ENCODE results near the gene CDKL2.

DNA sequence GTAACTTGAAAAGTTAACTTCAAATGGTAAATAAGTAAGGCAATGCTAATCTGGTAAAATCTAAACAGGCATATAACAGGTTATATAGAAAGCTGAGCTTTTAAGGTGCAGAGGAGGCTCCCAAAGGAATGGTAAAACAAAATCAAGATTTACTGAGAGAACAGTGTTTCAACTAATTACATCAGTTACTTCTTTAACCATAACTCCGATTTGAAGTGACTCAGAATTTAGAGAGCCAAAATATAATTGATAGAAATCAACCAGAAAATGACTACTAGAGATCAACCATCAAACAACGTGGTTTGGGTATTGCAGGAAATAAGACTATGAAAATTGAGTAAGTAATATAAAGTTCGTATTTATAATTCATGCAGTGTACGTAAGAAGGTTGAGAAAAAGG is 36.0 kb upstream of the CDKL2 start:
- TF ChIP-seq SUZ12 (IDR thresholded peaks at IDR 0.05; ENCODE audit: extremely low read depth, insufficient read depth, insufficient read length) (no peak), YY1 (IDR thresholded peaks at IDR 0.05; ENCODE audit: insufficient read depth, insufficient read length) (no peak), ZNF274 (IDR thresholded peaks at IDR 0.05; ENCODE audit: low read depth, low read length) (no peak)

Measured in NT2/D1 (cell line).